ENCODE data around the gene MPZL1. TPM values are rescaled to one million over a fixed set of nuclear protein-coding genes. Genes with fewer than 3 reads are reported as not detected.

Gene MPZL1
- total and polyA plus RNA-seq, 2 of the 8 experiments (the other 6 are each of a cell fraction or from before 2014, with no cell fraction given): 37.8 to 120 TPM

DNA sequence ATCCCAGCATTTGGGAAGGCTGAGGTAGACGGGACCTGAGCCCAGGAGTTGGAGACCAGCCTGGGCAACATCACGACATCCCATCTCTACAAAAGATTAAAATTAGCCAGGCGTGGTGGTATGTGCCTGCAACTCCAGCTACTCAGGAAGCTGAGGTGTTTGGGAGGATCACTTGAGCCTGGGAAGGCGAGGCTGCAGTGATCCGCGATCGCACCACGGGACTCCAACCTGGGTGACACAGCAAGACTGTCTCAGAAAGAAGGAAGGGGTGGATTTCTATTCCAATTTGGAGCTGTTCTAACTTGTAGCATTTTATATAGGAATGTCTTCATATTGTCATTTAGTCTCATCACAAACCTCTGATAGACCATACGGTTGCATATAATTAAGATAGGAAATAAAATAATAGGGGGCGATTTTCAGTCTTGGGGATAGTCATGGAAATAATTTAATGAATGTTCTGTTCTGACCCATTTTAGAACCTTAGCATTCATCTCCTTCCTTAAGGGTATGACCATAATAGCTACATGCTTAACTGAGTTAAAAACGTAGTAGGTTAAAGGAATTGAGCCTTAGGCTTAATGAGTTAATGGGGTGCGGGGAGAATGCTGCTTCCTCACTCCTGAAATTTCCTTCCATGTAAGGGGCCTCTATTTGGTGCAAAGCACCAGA is 99.0 kb downstream of the MPZL1 start (continued):
- TF ChIP-seq SAP30 (IDR thresholded peaks at IDR 0.05; ENCODE audit: insufficient read depth, insufficient replicate concordance, low read length): no peak
- no peak for TF ChIP-seq HDAC2 (IDR thresholded peaks at IDR 0.05; ENCODE audit: borderline replicate concordance in 1 of 2, low read depth in 2 of 2, low read length in 2 of 2)
- no peak for TF ChIP-seq SIRT6 (IDR thresholded peaks at IDR 0.05; ENCODE audit: low read length)
- TF ChIP-seq, protein P1, sequence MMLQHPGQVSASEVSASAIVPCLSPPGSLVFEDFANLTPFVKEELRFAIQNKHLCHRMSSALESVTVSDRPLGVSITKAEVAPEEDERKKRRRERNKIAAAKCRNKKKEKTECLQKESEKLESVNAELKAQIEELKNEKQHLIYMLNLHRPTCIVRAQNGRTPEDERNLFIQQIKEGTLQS (IDR thresholded peaks at IDR 0.05; ENCODE audit: insufficient read depth, low read depth, low read length): no peak
- no peak for TF ChIP-seq SP1 (IDR thresholded peaks at IDR 0.05; ENCODE audit: low read depth, low read length)
- no peak for TF ChIP-seq SUZ12 (IDR thresholded peaks at IDR 0.05; ENCODE audit: low read length)
- TF ChIP-seq CHD2 (IDR thresholded peaks at IDR 0.05; ENCODE audit: low read length): no peak
